ENCODE data around the gene PPM1E. TPM values are rescaled to one million over a fixed set of nuclear protein-coding genes. Genes with fewer than 3 reads are reported as not detected.

PPM1E gene
- total and polyA plus RNA-seq, 2 of the 4 experiments (the other 2 are of a cell fraction) = under 0.01 to 0.05 TPM

DNA sequence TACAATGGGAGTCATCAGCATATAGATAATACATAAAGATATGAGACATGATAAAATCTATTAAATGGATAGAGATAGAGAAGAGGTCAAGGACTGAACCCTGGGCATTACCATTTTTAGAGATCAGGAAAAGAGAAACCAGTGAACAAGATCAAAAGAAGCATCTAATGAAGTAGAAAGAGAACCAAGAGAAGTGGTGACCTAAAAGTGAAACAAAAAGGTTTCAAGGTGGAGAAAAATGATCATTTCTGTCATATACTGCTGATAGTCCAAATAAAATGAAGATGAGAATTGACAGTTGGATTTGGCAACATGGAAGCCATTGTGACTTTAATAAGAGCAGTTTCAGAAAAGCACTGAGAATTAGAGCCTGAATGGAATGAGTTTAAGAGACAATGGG lies 165.1 kb downstream of the PPM1E start:
- ChIA-PET POLR2A (ENCODE audit: unreplicated experiment) (no interaction called here), CTCF (no interaction called here)
- TF ChIP-seq SMC3 (IDR thresholded peaks at IDR 0.05; ENCODE audit: low read depth, low read length) = no peak
- TF ChIP-seq, protein P1, sequence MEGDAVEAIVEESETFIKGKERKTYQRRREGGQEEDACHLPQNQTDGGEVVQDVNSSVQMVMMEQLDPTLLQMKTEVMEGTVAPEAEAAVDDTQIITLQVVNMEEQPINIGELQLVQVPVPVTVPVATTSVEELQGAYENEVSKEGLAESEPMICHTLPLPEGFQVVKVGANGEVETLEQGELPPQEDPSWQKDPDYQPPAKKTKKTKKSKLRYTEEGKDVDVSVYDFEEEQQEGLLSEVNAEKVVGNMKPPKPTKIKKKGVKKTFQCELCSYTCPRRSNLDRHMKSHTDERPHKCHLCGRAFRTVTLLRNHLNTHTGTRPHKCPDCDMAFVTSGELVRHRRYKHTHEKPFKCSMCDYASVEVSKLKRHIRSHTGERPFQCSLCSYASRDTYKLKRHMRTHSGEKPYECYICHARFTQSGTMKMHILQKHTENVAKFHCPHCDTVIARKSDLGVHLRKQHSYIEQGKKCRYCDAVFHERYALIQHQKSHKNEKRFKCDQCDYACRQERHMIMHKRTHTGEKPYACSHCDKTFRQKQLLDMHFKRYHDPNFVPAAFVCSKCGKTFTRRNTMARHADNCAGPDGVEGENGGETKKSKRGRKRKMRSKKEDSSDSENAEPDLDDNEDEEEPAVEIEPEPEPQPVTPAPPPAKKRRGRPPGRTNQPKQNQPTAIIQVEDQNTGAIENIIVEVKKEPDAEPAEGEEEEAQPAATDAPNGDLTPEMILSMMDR (conservative IDR thresholded peaks at IDR 0.05; ENCODE audit: low read depth, low read length) = no peak
- no peak for TF ChIP-seq POLR2A (IDR thresholded peaks at IDR 0.05; ENCODE audit: low read depth, low read length)
- no peak for TF ChIP-seq FOS (IDR thresholded peaks at IDR 0.05; ENCODE audit: low read depth, low read length)
- no peak for TF ChIP-seq MAZ (IDR thresholded peaks at IDR 0.05; ENCODE audit: borderline replicate concordance, low read depth, low read length)
- no peak for TF ChIP-seq BHLHE40 (IDR thresholded peaks at IDR 0.05; ENCODE audit: low read depth, low read length)
- no peak for TF ChIP-seq RAD21 (IDR thresholded peaks at IDR 0.05; ENCODE audit: low read length)
- TF ChIP-seq CEBPB (IDR thresholded peaks at IDR 0.05; ENCODE audit: low read depth, low read length) = no peak
- TF ChIP-seq CHD1 (IDR thresholded peaks at IDR 0.05; ENCODE audit: low read depth, low read length) = no peak
- no peak for TF ChIP-seq RCOR1 (IDR thresholded peaks at IDR 0.05; ENCODE audit: insufficient replicate concordance, low read length)
- no peak for TF ChIP-seq USF2 (IDR thresholded peaks at IDR 0.05; ENCODE audit: low read depth, low read length)
- TF ChIP-seq RFX5 (IDR thresholded peaks at IDR 0.05; ENCODE audit: low read depth, low read length) = no peak
- no peak for TF ChIP-seq MXI1 (IDR thresholded peaks at IDR 0.05; ENCODE audit: borderline replicate concordance, low read depth, low read length)
- no peak for TF ChIP-seq NFE2L2 (IDR thresholded peaks at IDR 0.05; ENCODE audit: low read depth, low read length)
- no peak overlapping the region for H2AFZ ChIP-seq (replicated peaks; ENCODE audit: low read length, poor library complexity)
- H3K79me1 ChIP-seq (ENCODE audit: low read depth in 1 of 2, low read length in 2 of 2) = no peaks in the 10 kb centered on the region
- dilution Hi-C loops (cut with HindIII; ENCODE audit: low sequenced_read_pairs, unreplicated experiment) (no loop called here), intact Hi-C loops (cut with micrococcal nuclease) (no loop called here), in situ Hi-C loops (cut with MboI; ENCODE audit: low sequenced_read_pairs) (no loop called here)
- no peak overlapping the region for H4K8ac ChIP-seq (ENCODE audit: low read depth in 2 of 2, low read length in 2 of 2)
- no peak overlapping the region for H3K9ac ChIP-seq (ENCODE audit: low read depth, low read length)
- no peaks in the 10 kb centered on the region for H3K9me3 ChIP-seq (ENCODE audit: control insufficient read depth, insufficient read depth, low read length)
- no peak overlapping the region for H2BK15ac ChIP-seq (ENCODE audit: low read depth, low read length)
- H2BK5ac ChIP-seq (ENCODE audit: low read depth, low read length, poor library complexity, severe bottlenecking) = no peak overlapping the region
- no peak overlapping the region for H3K27ac ChIP-seq (ENCODE audit: insufficient read depth, low read length)
- no peaks in the 10 kb centered on the region for H3K4me1 ChIP-seq (ENCODE audit: control insufficient read depth, insufficient read depth, low read length)
- H3K4me2 ChIP-seq (ENCODE audit: low read depth, low read length) = no peak overlapping the region
- H3K4ac ChIP-seq (ENCODE audit: low read depth, low read length) = no peak overlapping the region
- H3K56ac ChIP-seq (ENCODE audit: extremely low read depth, insufficient read depth, low read length) = no peak overlapping the region
- no peaks in the 10 kb centered on the region for H3K9me1 ChIP-seq (ENCODE audit: insufficient read depth, low read length)
- DNase-seq (no peak), ATAC-seq (ENCODE audit: low read depth) (no peak)
- H2AK5ac ChIP-seq (ENCODE audit: low read depth, low read length) = no peak overlapping the region
- H3K14ac ChIP-seq (replicated peaks; ENCODE audit: low read depth, low read length) = no peak overlapping the region
- H4K20me1 ChIP-seq (ENCODE audit: insufficient read depth, low read length) = no peaks in the 10 kb centered on the region
- no TSS peak for BruUV-seq (replicated peaks)
- no peak overlapping the region for H2AK9ac ChIP-seq (replicated peaks; ENCODE audit: low read depth, low read length, poor library complexity)
- no peak overlapping the region for H4K5ac ChIP-seq (ENCODE audit: low read depth, low read length)
- H3K36me3 ChIP-seq (ENCODE audit: control insufficient read depth, insufficient read depth, low read length) = no peaks in the 10 kb centered on the region
- no peaks in the 10 kb centered on the region; the same call in 1 of the 2 replicates for H3K27me3 ChIP-seq (ENCODE audit: control insufficient read depth, insufficient read depth, low read length)
- no peak overlapping the region for H2BK20ac ChIP-seq (ENCODE audit: low read depth, low read length)
- no peak overlapping the region for H2BK120ac ChIP-seq (ENCODE audit: low read depth, low read length)
- H4K91ac ChIP-seq (ENCODE audit: insufficient read depth, low read depth, low read length) = no peak overlapping the region
- H3K4me3 ChIP-seq (ENCODE audit: insufficient read depth, low read depth, low read length) = no peak overlapping the region
- H3K23ac ChIP-seq (ENCODE audit: low read depth, low read length) = no peak overlapping the region
- H3K18ac ChIP-seq (ENCODE audit: low read depth, low read length) = no peak overlapping the region

Data from IMR-90 (cell line).